PC-3 (cell line): Measurements from ENCODE around the gene PIR.

Source experiments
- EZH2 ChIP-seq: fragments of 300-600 bp; sonication (generic); IDR thresholded peaks from one replicate; pipeline ENCODE4 v1.6.1; 2017; ENCODE audit warnings: antibody characterized with exemption, mild to moderate bottlenecking, low read length; ENCODE audit not compliant: unreplicated experiment
- TF ChIP-seq, protein P1 (sequence below): fragments of 300-600 bp; sonication (generic); conservative IDR thresholded peaks from 2 replicates; pipeline ENCODE4 v1.5.1; 2017; ENCODE audit warnings: antibody characterized with exemption, low read depth, mild to moderate bottlenecking, low read length

GRCh38 chrX:15430584-15430983, 62.5 kb downstream of the PIR start:
- TF ChIP-seq, protein P1, sequence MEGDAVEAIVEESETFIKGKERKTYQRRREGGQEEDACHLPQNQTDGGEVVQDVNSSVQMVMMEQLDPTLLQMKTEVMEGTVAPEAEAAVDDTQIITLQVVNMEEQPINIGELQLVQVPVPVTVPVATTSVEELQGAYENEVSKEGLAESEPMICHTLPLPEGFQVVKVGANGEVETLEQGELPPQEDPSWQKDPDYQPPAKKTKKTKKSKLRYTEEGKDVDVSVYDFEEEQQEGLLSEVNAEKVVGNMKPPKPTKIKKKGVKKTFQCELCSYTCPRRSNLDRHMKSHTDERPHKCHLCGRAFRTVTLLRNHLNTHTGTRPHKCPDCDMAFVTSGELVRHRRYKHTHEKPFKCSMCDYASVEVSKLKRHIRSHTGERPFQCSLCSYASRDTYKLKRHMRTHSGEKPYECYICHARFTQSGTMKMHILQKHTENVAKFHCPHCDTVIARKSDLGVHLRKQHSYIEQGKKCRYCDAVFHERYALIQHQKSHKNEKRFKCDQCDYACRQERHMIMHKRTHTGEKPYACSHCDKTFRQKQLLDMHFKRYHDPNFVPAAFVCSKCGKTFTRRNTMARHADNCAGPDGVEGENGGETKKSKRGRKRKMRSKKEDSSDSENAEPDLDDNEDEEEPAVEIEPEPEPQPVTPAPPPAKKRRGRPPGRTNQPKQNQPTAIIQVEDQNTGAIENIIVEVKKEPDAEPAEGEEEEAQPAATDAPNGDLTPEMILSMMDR, result no peak
- TF ChIP-seq EZH2, result no peak
